NOMO-1 treated with dmso at 0.1 percent for 144 hours (cell line): ENCODE measurements around the gene RSRP1.

ENCODE experiments used
- DNase-seq: peaks from one replicate; lab custom pipeline; 2025; ENCODE audit not compliant: unreplicated experiment; lab: John Stamatoyannopoulos, UW

RSRP1 gene

DNA sequence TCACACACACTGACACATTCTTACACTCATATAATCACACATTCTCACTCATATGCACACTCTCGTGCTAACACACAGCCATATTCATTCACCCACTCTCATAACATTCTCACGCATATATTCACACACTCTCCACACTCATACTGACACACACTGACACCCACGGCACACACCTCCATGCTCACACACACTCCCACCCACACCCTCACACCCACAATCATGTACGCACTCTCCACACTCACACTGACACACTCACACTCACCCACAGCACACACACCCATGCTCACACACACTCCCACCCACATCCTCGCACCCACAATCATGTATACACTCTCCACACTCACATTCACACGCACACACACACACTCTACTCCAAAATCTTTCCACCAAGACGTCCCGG lies 53.2 kb downstream of the RSRP1 start:
- DNase-seq: no peak

DNA sequence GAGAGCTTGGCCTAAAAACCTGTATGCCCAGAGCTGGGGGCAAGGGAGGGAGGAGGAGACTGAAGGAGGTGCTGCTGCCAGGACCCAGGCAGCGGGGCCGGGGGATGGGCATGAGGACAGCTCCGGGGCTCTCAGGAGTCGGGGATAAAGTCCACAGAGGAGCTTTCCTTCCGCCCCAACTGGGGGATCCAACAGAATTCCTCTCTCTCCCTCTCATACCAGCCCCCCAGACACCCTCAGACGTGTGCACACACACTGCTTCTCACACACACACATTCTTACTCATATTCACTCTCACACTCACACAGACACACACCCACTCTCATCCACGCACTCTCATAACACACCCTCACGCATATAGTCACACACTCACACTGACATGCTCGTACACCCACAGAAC lies 54.0 kb downstream of the RSRP1 start:
- DNase-seq: no peak
